GM12878 (cell line): ENCODE measurements around the gene FXYD4. TPM values are rescaled to one million over a fixed set of nuclear protein-coding genes. Genes with fewer than 3 reads are reported as not detected.

Source experiments
- BCL11A ChIP-seq: IDR thresholded peaks from 2 replicates; pipeline ENCODE4 v1.6.1; 2011; ENCODE audit warnings: low read depth, low read length
- CBFB ChIP-seq: IDR thresholded peaks from 2 replicates; pipeline ENCODE4 v1.6.1; 2016; ENCODE audit warnings: antibody characterized with exemption, low read depth
- CREM ChIP-seq: IDR thresholded peaks from 2 replicates; pipeline ENCODE4 v1.6.1; 2014; ENCODE audit warnings: antibody characterized with exemption, low read depth
- ETV6 ChIP-seq, 2 experiments: fragments of 450-650 bp in 1 of 2; IDR thresholded peaks in 1 of 2; conservative IDR thresholded peaks in 1 of 2; 2 replicates each; pipeline ENCODE4 v1.6.1; 2014; ENCODE audit warnings: antibody characterized with exemption in 1 of 2, borderline replicate concordance in 1 of 2, low read depth in 1 of 2, mild to moderate bottlenecking in 1 of 2, moderate library complexity in 1 of 2
- FOXK2 ChIP-seq: fragments of 450-650 bp; IDR thresholded peaks from 2 replicates; pipeline ENCODE4 v1.6.1; 2017; ENCODE audit warnings: mild to moderate bottlenecking, moderate library complexity
- MTA3 ChIP-seq: IDR thresholded peaks from 2 replicates; pipeline ENCODE4 v1.6.1; 2012; ENCODE audit warnings: low read length, inconsistent platforms, borderline replicate concordance
- MXI1 ChIP-seq: fragments of 150-350 bp; IDR thresholded peaks from 2 replicates; pipeline ENCODE4 v1.6.1; 2011; ENCODE audit warnings: low read depth, mild to moderate bottlenecking, inconsistent platforms, low read length, improper control_type of control experiment
- PML ChIP-seq: IDR thresholded peaks from 2 replicates; pipeline ENCODE4 v1.6.1; 2012; ENCODE audit warnings: low read length, inconsistent platforms
- TCF3 ChIP-seq: IDR thresholded peaks from 2 replicates; pipeline ENCODE4 v1.6.1; 2012; ENCODE audit warnings: low read depth, mild to moderate bottlenecking, low read length, borderline replicate concordance; ENCODE audit not compliant: insufficient read depth
- TCF7 ChIP-seq: IDR thresholded peaks from 2 replicates; pipeline ENCODE4 v1.6.1; 2014; ENCODE audit warnings: antibody characterized with exemption, borderline replicate concordance
- ZNF592 ChIP-seq: fragments of 450-650 bp; IDR thresholded peaks from 2 replicates; pipeline ENCODE4 v1.6.1; 2017; ENCODE audit warnings: mild to moderate bottlenecking, moderate library complexity
- polyA plus RNA-seq, 11 experiments: library from polyadenylated mRNA; depleted of rRNA in 4 of 11; unstranded in 6 of 11; stranded (reverse) in 5 of 11; fragments of >200 nt; fragmentation: Nextera tagmentation in 4 of 11; fragmentation: Illumina TruSeq in 1 of 11; extraction: Ambion mirVana in 4 of 11; extraction: Trizol in 1 of 11; gene quantifications; 1 replicate in 1 of 11; 2 replicates in 10 of 11; pipeline versions ENCODE4 v1.2.1 to v1.2.3, GENCODE V29; 2011 to 2016; ENCODE audit warnings: inconsistent platforms in 2 of 11, missing spikeins in 2 of 11, low read depth in 1 of 11
- total RNA-seq, 4 experiments: library from RNA; depleted of rRNA in 3 of 4; stranded (reverse); fragments of >200 nt in 3 of 4; fragmentation: Illumina TruSeq in 1 of 4; extraction: Trizol in 1 of 4; gene quantifications; 2 replicates each; pipeline versions ENCODE4 v1.2.1 to v1.2.3, GENCODE V29; 2013 to 2021

The FXYD4 gene
- total and polyA plus RNA-seq, 10 of the 15 experiments (the other 5 are each of a cell fraction or from before 2014, with no cell fraction given), result not detected

- TF ChIP-seq ZNF592 (no peak), TCF7 (no peak), CBFB (0 out of 2 replicates have a peak, but pooled peaks have one; percentile 28), MXI1 (no peak), CREM (no peak), MTA3 (no peak), FOXK2 (no peak), ETV6 (conservative IDR thresholded peaks at IDR 0.05 in 1 of 2, IDR thresholded peaks at IDR 0.05 in 1 of 2; ENCODE audit: borderline replicate concordance in 1 of 2, low read depth in 1 of 2) (no peak), PML (no peak), BCL11A (no peak), TCF3 (no peak)
Observed at GRCh38 chr10:43409385-43410109, 38.1 kb downstream of the FXYD4 start (continued).
